HG03460 (cell line): ENCODE results near the gene SORL1-AS1.

Source experiments
- ATAC-seq: cut with Tn5 transposase; IDR thresholded peaks from one replicate; pipeline ENCODE4 v1.9.1; 2021; ENCODE audit not compliant: unreplicated experiment

SORL1-AS1 gene

GRCh38 chr11:121453589-121454299 lies 977 bp upstream of the SORL1-AS1 start:
- no peak for ATAC-seq

DNA sequence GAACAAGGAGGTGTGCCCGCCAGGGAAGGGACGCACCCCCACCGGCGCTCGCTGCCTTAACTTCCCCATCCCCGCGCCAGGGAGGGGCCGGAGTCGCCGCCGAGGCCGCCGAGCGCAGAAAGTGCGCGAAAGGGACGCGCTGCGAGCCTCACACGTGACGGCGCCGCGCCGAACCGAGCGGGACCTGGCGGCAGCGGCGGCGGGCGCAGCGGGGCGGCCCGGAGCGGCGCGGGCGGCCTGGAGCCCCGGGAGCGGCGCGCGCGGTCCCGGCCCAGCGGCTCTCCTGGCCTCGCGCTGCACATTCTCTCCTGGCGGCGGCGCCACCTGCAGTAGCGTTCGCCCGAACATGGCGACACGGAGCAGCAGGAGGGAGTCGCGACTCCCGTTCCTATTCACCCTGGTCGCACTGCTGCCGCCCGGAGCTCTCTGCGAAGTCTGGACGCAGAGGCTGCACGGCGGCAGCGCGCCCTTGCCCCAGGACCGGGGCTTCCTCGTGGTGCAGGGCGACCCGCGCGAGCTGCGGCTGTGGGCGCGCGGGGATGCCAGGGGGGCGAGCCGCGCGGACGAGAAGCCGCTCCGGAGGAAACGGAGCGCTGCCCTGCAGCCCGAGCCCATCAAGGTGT lies 670 bp downstream of the SORL1-AS1 start, which contains the start of gene SORL1:
SORL1 (plus strand) TSS at position 329 of the 623 bp plus-strand sequence; CDS start at position 347, 18 bp downstream.
- peak; percentile 41 for ATAC-seq

GRCh38 chr11:121451178-121451985 lies 1.4 kb downstream of the SORL1-AS1 start:
- ATAC-seq = peak; percentile 17

DNA sequence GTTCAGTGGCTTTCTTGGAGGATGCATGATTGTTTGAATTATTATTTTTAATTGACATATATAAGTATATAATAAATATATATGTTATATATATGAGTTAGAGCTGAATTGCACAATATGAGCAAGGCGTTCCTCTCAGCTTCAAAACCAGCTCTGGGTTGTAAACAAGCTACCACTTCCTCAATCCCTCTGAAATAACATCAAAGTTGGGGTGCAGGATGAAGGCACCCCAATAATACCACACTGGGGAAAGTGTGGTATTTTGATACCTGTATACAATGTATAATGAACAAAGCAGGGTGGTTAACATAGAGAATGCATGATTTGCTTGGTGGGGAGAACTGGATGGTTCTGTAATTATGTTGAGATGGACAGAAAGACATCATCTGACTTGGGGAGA lies 2.4 kb downstream of the SORL1-AS1 start:
- ATAC-seq = no peak

- ATAC-seq = no peak
Observed at GRCh38 chr11:121449626-121450025, 3.1 kb downstream of the SORL1-AS1 start.

DNA sequence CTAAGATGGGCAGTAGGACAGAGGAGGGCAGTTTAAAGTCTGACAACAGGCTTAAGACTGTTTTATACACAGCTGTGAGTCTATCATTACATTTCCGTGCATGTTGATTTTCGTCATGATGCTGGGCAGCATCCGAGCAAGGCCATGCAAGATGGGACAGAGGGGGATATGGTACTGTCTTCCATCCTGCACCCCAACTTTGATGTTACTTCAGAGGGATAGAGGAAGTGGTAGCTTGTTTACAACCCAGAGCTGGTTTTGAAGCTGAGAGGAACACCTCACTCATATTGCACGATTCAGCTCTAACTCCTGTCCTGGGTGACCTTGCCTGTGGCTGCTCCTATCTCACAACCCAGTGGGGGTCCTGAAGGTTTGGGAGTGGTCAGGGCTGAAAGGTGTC lies 3.6 kb downstream of the SORL1-AS1 start:
- no peak for ATAC-seq

DNA sequence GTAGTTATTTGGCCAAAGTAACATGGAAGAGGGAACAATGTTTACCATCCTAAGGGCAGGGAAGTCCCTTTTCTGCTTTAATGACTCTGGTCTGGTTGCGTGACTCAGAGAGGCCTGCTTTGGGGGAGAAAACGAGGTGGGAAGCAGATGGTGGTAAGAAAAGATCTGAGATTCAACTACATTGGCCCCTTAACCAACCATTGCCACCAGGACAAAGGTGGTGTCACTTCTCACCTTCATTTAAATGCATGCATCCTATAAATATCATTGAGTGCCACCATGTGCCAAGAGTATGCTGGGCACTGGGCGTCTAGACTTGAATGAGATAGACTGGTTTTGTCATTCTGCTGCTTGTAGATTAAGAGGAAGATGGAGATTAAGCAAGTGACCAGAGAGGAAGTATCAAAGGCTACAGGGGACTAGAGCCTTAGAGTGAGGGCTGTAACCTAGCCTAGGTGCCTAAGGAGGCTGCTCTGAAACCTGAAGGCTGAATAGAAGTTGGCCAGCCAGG lies 4.3 kb downstream of the SORL1-AS1 start:
- ATAC-seq = no peak

- no peak for ATAC-seq
Observed at GRCh38 chr11:121448011-121448410, 4.8 kb downstream of the SORL1-AS1 start.

DNA sequence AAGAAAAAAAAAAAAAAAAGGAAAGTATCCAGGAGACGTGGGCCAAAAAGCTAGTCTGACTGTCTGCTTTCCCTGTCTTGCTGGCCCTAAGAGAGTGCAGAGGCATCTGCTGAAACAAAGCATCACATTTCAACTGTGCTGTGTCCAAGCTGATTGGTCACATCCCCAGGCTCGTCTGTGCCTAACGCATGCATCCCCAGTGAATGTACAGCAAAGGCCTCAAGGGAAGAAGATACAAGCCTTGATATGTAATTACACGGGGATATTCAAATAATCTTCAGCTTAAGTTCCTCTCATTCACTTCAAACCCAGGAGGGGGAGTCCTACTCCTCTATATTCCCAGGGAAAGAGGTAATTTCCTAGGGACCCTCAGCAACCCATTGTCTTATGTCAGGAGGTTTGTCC lies 6.0 kb downstream of the SORL1-AS1 start:
- ATAC-seq = no peak

- ATAC-seq = peak; percentile 11
Observed at GRCh38 chr11:121445071-121445768, 7.5 kb downstream of the SORL1-AS1 start.

DNA sequence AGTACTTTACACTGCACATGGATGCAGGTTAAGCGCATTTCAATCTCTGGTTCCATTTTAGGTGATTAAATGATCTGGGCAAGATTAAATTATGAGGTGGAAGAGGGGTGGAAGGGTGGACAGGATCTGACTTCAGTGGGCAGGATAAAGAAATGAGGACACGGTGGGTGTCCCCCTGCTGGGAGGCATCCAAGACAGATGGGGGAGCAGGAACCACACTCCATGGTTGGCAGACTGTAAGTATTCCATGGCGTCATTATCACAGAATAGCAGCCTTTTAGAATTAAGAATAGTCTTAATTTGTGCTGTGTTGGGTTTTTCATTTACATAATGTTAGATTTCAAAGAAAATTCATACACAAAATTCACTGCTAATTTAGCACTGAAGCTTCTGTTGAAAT lies 8.2 kb downstream of the SORL1-AS1 start:
- ATAC-seq = no peak

DNA sequence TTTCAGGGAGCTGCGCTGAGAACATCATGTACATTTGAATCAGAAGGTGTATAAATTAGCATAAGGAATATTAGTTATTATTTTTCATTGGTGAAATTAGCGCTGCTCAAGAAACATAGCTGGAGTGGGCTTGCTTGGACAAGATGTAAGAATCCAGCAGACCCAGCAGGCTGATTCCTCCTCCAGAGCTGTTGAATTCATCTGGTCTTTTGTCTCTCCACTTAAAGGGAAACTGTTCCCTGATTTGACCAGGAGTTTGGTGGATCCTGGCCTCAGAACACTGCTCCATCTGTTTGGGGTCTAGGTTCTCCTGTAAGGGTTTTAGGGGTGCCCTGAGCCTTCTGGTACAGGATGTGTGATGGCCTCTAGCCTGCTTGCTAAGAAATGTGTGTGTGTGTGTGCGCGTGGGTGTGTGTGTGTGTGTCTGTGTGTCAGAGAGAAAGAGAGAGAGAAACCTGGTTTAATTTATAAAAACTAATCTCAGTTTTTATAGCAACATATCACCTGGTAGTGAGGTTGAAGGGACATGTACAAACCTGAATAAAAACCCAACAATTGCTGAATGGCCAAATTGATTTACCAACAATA lies 9.0 kb downstream of the SORL1-AS1 start:
- ATAC-seq = no peak

- no peak for ATAC-seq
Observed at GRCh38 chr11:121441521-121441920, 11.2 kb downstream of the SORL1-AS1 start.

- no peak for ATAC-seq
Observed at GRCh38 chr11:121439759-121440158, 13.0 kb downstream of the SORL1-AS1 start.

DNA sequence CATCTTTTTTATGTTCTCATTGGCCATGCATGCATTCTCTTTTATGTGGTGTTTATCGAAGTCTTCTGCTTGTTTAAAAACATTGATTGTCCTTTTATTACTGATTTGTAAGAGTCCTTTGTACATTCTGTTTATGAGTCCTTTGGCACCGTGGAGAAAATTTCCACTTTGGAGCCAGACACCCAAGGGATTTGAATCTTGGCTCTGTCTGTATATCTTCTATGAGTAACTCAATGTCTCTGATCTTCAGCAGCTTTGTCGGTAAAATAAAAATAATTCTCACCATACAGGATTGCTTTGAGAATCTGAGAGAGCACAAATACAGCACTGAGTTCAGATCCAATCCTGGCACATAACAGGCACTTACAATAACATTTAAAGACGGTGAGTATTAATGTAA lies 13.4 kb downstream of the SORL1-AS1 start:
- ATAC-seq = no peak

DNA sequence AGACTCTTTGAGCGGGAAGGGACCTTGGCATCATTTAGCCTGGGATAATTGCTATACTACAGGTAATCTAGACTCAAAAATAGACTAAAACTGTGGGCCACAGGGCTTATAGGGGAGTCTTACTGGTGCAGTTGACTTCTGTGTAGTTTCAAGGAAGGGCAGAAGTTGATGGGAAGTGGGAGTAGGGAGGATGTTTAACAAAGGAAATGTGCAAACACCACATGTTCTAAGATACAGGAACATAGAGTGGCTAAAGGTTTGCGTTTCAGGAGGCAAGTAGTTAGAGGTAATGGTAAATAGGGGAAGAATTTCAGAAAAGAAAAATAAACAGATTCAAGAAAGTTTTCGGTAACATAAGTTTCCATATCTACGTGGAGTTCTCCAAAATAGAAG lies 15.1 kb downstream of the SORL1-AS1 start:
- no peak for ATAC-seq

GRCh38 chr11:121437018-121437685 lies 15.6 kb downstream of the SORL1-AS1 start:
- ATAC-seq = no peak

DNA sequence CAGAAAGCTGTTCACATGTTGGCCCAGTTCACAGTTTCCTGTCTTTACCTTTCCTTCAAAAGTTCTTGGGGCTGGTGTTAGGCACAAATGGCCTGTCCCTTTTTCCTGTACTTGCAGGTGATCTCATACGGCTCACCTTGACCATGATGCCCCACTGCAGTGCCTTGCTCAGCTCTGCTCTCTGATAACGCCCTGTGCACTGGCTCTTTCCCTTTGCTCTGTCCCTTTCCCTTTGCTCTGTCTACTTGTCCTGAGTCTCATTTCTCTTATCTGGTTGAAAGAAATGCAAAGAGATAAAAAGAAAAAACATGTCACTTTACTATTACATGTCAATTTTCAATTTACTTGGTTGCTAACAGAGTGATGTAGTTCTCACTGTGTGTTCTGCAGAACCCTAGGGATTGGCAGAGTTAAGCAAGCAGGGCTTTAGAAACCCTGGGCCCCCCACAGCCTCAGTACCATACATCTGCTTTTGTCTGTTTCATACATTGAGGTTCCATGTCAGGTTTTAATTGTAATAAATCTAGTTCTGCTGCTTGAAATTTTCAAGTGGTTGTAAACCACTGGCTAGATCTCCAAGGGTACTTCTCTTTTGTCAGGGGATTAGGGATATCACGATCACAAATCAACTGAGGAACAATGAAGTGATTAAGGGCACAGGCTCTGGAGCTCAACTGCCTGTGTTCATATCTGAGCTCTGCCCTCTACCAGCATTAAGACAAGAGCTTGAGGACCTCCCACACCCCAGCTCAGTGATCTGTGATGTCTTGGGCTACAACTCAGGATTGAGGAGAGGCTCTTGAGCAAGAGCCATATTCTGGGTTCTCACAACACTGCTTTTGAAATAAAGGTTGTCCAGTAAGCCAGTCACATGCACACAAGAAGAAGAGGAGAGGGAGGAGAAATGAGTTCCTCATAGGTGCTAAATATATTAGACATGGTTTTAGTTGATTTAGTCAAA lies 16.9 kb downstream of the SORL1-AS1 start:
- no peak for ATAC-seq

GRCh38 chr11:121435132-121435531 lies 17.6 kb downstream of the SORL1-AS1 start:
- no peak for ATAC-seq
